Measurements from ENCODE around the gene PPAN.

The PPAN gene

GRCh38 chr19:10159610-10160009 is 53.4 kb downstream of the PPAN start:
- CTCF ChIA-PET = interaction anchor here (1.4 kb wide), 1 partner anchor 91 kb away, joined by 4 read pairs; no protein-coding TSS in a partner anchor
- POLR2A ChIA-PET = no interaction called here
- no peak for DNase-seq (ENCODE audit: extremely low spot score)
- TF ChIP-seq CTCF (IDR thresholded peaks at IDR 0.05; ENCODE audit: control extremely low read depth, extremely low read depth, low read depth, missing control alignments) = no peak

Measured in GM10248 (cell line).